ENCODE data around the gene SASS6.
A peak's percentile ranks its signal among the peaks of the same experiment; 100 is the strongest.
"Not testable (repeated sequence)": the region's sequence is repeated elsewhere in the genome, so short reads cannot be mapped to it uniquely, and the experiment has no call there.

SASS6 gene

DNA sequence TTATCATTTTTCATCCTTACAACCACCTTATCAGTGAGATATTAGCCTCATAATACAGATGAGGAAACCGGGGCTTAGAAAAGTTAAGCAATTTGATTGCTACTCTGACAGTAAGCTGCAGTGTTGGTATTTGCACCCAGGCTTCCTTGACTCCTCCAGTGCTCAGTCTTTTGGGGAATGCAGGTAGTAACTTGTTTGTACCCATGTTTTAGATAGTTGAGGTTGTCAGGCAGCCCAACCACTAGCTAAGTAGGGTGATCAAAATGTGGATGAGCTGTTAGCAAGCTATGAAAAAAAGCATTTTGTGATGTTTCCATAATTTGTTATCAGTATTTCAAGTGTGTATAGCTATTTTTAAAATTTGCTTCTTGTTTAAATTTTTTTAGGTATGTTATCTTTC, 80.8 kb downstream of the SASS6 start:
- no peak for DNase-seq (ENCODE audit: low spot score)

DNA sequence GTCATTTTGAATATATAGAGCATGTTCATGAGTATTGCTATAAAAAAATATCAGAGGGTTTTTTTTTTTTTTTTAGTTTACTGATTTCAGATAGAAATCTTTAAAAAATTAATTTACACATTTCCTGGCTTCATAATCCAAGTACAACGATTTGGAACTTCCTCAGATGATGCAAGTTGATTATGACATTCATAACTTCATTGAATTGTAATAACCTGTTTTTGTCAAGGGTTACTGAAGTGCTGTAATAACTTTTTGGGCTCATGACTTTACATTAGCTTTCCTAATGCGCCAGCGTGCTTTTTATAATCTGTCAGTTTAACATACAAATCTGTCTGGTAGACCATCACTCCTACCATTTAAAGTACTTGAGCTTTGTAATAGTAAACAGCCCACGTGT, 81.3 kb downstream of the SASS6 start:
- no peak for DNase-seq (ENCODE audit: low spot score)
- TF ChIP-seq, protein P1, sequence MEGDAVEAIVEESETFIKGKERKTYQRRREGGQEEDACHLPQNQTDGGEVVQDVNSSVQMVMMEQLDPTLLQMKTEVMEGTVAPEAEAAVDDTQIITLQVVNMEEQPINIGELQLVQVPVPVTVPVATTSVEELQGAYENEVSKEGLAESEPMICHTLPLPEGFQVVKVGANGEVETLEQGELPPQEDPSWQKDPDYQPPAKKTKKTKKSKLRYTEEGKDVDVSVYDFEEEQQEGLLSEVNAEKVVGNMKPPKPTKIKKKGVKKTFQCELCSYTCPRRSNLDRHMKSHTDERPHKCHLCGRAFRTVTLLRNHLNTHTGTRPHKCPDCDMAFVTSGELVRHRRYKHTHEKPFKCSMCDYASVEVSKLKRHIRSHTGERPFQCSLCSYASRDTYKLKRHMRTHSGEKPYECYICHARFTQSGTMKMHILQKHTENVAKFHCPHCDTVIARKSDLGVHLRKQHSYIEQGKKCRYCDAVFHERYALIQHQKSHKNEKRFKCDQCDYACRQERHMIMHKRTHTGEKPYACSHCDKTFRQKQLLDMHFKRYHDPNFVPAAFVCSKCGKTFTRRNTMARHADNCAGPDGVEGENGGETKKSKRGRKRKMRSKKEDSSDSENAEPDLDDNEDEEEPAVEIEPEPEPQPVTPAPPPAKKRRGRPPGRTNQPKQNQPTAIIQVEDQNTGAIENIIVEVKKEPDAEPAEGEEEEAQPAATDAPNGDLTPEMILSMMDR (IDR thresholded peaks at IDR 0.05; ENCODE audit: extremely low read depth, missing control alignments), result no peak

More for the DNA sequence above, 80.8 kb downstream of the SASS6 start:
- TF ChIP-seq, protein P1 (IDR thresholded peaks at IDR 0.05; ENCODE audit: extremely low read depth, missing control alignments), result no peak

DNA sequence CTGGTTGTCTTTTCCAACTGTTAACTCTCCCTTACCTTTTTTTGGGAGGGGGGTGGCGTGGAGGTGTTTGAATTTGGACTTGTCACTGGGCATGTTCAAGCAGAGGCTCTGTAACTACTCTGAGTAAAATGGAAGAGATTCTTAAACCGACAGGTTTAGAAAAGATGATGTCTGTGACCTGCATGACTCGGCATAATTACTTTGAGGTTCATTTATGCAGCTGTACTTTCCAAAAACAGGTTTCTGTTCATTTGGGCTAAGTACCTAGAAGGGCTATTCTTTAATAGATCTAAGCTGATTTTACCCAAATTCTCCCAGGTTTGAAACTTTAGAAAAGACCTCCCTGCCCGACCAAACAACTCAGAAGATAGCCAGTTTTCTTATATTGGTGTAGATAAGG, 82.6 kb downstream of the SASS6 start:
- DNase-seq (ENCODE audit: low spot score), result no peak
- TF ChIP-seq, protein P1 (IDR thresholded peaks at IDR 0.05; ENCODE audit: extremely low read depth, missing control alignments), result no peak

DNA sequence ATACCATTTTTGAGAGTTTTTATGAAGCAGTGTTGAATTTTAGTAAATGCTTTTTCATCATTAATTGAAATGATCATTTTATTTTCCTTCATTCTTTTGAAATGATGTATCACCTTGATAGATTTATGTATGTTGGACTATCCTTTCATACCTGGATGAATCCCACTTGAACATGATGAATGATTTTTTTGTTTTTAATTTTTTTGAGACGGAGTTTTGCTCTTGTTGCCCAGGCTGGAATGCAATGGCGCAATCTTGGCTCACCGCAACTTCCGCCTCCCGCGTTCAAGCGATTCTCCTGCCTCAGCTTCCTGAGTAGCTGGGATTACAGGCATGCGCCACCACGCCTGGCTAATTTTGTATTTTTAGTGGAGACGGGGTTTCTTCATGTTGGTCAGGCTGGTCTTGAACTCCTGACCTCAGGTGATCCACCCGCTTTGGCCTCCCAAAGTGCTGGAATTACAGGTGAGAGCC, 85.5 kb downstream of the SASS6 start:
- not testable (repeated sequence) for DNase-seq (ENCODE audit: low spot score)

DNA sequence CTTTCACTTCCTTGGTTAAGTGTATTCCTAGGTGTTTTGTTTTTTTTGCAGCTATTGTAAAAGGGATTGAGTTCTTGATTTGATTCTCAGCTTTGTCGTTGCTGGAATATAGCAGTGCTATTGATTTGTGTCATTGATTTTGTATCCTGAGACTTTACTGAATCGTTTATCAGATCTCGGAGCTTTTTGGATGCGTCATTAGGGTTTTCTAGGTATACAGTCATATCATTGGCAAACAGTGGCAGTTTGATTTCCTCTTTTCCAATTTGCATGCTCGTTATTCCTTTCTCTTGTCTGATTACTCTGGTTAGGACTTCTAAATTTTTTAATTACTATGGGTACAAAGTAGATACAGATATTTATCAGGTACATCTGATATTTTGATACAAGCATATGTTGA, 87.5 kb downstream of the SASS6 start:
- TF ChIP-seq, protein P1 (IDR thresholded peaks at IDR 0.05; ENCODE audit: extremely low read depth, missing control alignments), result no peak
- DNase-seq (ENCODE audit: low spot score), result no peak

DNA sequence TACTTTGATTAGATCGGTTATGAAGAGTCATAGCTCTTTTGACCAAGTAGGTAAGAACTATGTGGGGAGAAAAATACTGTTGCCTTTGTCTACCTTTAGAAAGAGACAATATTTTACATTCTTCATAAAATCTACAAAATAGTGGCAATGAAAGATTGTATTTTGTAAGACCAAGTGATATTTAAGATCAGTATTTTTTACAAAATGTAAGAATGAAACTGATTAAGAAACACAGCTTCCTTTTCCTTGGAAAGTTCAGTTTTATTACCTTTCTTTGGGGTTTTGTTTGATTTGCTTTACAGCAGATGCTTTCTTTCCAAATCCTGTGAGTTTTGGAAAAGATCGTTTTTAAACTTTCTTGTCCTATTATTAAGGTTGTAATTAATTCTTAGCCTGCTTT, 93.1 kb downstream of the SASS6 start:
- TF ChIP-seq, protein P1 (IDR thresholded peaks at IDR 0.05; ENCODE audit: extremely low read depth, missing control alignments), result no peak
- no peak for DNase-seq (ENCODE audit: low spot score)

DNA sequence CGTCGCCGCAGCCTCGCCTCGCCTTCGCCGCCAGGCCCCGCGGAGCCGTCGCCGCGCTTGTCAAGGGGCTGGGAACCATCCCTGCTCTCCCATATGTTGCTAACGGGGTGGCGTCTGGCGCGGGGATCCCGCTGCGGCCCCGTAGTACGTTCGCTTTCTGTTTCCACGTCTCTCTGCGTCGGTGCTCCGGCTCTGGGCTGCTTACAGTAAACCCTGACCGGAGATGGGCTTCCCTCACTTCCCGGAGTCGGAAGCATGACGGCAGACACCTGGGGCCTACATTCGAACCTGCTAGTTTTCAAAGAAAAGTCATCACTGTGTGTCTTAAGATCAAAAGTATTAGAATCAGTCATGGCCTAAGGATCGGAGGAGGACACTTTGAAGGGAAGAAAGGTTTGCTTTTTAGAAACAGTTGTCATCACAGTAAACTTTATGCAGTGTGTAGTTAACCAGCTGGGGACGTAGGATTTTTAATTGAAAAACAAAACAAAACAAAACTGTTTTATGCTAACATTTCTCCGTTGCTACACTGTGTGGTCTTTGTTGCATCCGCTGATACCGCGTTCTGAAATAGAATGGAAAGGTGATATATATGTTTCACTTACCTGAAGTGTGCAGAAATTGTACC, 94.0 kb downstream of the SASS6 start:
- TF ChIP-seq, protein P1 (IDR thresholded peaks at IDR 0.05; ENCODE audit: extremely low read depth, missing control alignments), result no peak
- peak; percentile 76 for DNase-seq (ENCODE audit: low spot score)
